Middle frontal gyrus (tissue), 1 donor: ENCODE measurements around the gene SLC26A5.
"Not testable (repeated sequence)": the region's sequence is repeated elsewhere in the genome, so short reads cannot be mapped to it uniquely, and the experiment has no call there.

Source experiments
- DNase-seq: peaks from one replicate; pipeline ENCODE4 v3.0.0-alpha.2; 2015; ENCODE audit warnings: low spot score; ENCODE audit errors: extremely low spot score

SLC26A5 gene, protein sequence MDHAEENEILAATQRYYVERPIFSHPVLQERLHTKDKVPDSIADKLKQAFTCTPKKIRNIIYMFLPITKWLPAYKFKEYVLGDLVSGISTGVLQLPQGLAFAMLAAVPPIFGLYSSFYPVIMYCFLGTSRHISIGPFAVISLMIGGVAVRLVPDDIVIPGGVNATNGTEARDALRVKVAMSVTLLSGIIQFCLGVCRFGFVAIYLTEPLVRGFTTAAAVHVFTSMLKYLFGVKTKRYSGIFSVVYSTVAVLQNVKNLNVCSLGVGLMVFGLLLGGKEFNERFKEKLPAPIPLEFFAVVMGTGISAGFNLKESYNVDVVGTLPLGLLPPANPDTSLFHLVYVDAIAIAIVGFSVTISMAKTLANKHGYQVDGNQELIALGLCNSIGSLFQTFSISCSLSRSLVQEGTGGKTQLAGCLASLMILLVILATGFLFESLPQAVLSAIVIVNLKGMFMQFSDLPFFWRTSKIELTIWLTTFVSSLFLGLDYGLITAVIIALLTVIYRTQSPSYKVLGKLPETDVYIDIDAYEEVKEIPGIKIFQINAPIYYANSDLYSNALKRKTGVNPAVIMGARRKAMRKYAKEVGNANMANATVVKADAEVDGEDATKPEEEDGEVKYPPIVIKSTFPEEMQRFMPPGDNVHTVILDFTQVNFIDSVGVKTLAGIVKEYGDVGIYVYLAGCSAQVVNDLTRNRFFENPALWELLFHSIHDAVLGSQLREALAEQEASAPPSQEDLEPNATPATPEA

GRCh38 chr7:103446049-103446520, at the start of gene SLC26A5:
SLC26A5 (minus strand) TSS chr7:103446207; CDS start chr7:103421514, 24,693 bp downstream.
- no peak for DNase-seq

DNA sequence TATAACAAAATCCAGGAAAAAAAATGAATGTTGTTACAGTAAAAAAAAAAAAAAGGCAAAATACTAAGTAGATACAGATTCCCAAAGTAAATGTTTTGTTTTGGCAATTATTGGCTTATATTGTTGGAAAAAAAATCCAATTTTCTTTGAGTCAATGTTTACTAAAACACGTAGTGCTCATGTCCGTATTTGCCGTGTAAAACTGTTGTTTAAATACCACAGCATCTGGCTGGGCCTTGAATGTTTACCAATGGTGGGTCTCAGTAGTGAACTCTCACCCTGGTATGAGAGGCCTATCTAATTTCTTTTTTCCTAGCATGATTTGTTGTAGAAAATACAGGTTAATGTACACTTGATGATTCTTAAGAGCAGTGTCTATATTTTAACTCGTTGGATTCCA, 41.4 kb upstream of the SLC26A5 start:
- DNase-seq, result no peak

- not testable (repeated sequence) for DNase-seq
Observed at GRCh38 chr7:103486873-103487272, 40.9 kb upstream of the SLC26A5 start.

GRCh38 chr7:103480771-103481170, 34.8 kb upstream of the SLC26A5 start:
- no peak for DNase-seq

DNA sequence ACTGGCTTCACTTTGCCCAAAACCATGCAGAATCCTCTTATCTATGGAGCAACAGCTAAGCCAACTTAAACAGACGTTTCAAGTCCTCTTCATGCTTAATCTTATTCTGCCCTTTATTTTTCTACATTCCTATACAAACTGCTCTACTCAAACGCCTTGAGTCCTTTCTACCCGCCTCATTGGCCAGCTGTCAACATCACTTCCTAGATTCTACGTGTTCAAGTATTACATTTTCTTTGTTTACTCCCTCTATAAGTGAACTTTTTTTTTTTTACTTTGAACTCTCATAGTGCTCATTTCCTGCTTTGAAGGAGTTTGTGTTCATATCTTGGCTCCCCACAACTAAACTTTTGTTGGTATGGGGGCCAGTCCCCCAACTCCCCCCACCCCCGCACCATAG, 28.9 kb upstream of the SLC26A5 start:
- DNase-seq, result no peak

- no peak for DNase-seq
Observed at GRCh38 chr7:103469095-103469948, 23.3 kb upstream of the SLC26A5 start.

- DNase-seq, result no peak
Observed at GRCh38 chr7:103466814-103467213, 20.8 kb upstream of the SLC26A5 start.

- DNase-seq, result no peak
Observed at GRCh38 chr7:103462358-103462757, 16.4 kb upstream of the SLC26A5 start.

DNA sequence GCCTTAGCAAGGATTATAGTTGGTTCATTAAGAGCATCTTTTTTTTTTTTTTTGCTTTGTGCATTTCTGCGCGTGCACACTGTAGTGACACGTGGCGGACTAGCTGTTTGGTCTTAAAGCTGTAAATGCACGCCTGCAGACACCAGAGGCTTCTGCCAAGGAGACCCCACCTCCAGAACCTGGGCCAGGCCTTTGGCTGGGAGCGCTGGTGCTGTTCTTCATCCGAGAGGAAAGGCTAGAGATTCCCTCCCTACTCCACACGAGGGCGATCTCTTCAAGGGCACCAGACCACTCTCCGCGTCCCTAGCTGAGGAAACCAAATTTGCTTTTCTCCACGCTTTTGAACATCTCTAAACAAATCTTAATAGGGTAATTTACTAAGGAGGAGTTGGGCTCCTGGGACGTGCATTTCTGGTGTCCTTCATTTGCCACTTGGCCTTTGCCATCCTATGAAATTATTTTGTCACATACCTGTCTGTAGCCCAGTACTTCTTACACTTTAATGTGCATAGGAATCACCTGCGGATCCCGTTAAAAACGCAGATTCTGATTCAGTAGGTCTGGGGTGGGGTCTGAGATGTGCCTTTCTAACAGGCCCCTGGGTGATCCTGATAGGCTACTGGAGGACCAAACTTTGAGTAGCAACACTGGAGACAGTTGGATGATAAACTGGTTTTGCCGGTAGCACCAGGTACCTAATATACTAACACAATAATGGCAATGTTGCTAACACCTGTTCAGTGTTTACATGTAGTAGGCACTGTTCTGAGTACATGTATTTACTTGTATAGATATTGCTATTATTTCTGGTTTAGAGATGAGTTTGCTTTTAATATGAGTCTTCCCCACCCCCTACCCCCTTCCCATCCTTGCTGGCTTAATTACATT, 1.3 kb upstream of the SLC26A5 start:
- DNase-seq, result no peak

GRCh38 chr7:103445228-103446048, 569 bp downstream of the SLC26A5 start:
- DNase-seq, result no peak

- DNase-seq, result no peak
Observed at GRCh38 chr7:103439661-103440060, 6.3 kb downstream of the SLC26A5 start.

- no peak for DNase-seq
Observed at GRCh38 chr7:103437623-103438022, 8.4 kb downstream of the SLC26A5 start.

- no peak for DNase-seq
Observed at GRCh38 chr7:103432712-103433111, 13.3 kb downstream of the SLC26A5 start.

DNA sequence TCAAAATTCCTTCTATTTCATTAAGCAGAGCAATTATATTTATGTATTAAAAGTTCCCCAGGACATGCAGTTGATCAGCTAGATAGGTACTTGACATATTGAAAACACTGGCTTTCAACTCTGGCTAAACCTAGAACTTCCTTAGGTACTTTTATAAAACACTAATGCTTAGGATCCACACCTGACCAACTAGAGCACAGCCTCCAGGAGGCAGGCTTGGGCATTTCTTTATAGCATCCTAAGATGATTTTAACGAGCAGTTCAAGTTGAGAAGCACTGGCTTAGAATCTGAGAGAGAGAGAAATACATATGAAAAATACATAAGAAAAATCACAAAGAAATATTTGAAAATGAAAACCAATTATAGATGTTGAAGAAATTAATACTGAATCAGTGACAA, 20.8 kb downstream of the SLC26A5 start:
- DNase-seq, result no peak

- no peak for DNase-seq
Observed at GRCh38 chr7:103423467-103424179, 22.4 kb downstream of the SLC26A5 start.

DNA sequence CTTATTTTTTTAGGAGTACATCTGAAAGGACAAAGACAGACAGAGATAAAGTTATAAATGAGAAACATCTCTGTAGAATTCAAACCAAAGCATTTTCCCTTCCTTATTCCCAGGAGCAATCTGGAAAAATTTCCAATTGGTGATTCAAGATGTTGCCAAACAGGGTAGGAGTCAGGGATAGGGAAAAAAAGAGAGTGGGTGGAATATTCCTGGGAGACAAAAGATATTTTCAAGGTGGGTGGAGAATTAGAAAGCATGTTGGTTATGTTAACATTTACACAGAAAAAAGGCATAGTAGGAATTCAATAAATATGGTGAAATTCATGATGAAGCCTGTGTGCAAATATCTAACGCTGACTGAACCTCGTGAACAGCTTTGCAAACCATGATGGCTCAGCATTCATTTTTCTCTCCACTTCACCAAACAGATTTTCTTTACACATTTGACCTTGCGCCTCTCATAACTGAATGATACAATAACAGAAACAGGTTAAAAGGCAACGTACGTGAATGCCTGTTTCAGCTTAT, 25.1 kb downstream of the SLC26A5 start:
- no peak for DNase-seq

GRCh38 chr7:103418241-103418640, 27.8 kb downstream of the SLC26A5 start:
- DNase-seq, result no peak

- DNase-seq, result no peak
Observed at GRCh38 chr7:103413407-103413806, 32.6 kb downstream of the SLC26A5 start.

DNA sequence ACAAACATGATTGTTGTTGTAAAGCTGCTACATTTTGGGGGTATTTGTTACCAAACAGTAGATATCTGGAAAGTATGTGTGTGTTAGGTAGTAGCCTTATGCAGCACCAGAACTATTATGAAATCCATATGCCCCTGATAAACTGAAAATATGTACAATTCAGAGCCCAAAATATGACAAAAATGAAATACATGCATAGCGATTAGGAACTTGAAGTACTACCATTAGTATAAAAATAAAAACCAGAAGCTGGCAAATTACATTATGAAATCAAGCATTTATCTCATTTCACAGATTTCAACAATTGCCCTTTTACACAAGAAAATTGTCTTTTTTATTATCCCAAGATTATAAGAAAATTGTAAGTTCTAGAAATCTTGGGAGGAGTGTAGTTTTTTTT, 33.9 kb downstream of the SLC26A5 start:
- DNase-seq, result no peak
